HAP-1 (cell line): ENCODE results near the gene ADGRG3.

Experiments
- DNase-seq, 2 experiments: peaks; one replicate each; pipeline ENCODE4 v3.0.0-alpha.2; 2016 to 2020; ENCODE audit warnings: low spot score in 2 of 2
- H3K27me3 ChIP-seq: fragments of 250-450 bp; sonication (Bioruptor Pico); 2 replicates; pipeline ENCODE4 v1.5.1; 2020; ENCODE audit warnings: low read depth, mild to moderate bottlenecking, moderate library complexity
- H3K36me3 ChIP-seq: fragments of 250-450 bp; sonication (Bioruptor Pico); replicated peaks from 2 replicates; pipeline ENCODE4 v1.5.1; 2020; ENCODE audit warnings: mild to moderate bottlenecking
- H3K4me1 ChIP-seq: fragments of 250-450 bp; sonication (Bioruptor Pico); 2 replicates; pipeline ENCODE4 v1.5.1; 2020; ENCODE audit warnings: mild to moderate bottlenecking
- H3K4me3 ChIP-seq: fragments of 250-450 bp; sonication (Bioruptor Pico); 2 replicates; pipeline ENCODE4 v1.5.1; 2020; ENCODE audit warnings: mild to moderate bottlenecking, moderate library complexity
- H3K9me3 ChIP-seq: fragments of 250-450 bp; sonication (Bioruptor Pico); 2 replicates; pipeline ENCODE4 v1.5.1; 2020; ENCODE audit warnings: mild to moderate bottlenecking, moderate library complexity
- in situ Hi-C: fragments of 300-500 bp; cut with MboI; formaldehyde crosslinking; loops from 3 replicates; pipeline ENCODE4 v1.14.3; 2020; ENCODE audit warnings: low sequenced_read_pairs, inconsistent platforms, mixed read lengths

Gene ADGRG3, protein sequence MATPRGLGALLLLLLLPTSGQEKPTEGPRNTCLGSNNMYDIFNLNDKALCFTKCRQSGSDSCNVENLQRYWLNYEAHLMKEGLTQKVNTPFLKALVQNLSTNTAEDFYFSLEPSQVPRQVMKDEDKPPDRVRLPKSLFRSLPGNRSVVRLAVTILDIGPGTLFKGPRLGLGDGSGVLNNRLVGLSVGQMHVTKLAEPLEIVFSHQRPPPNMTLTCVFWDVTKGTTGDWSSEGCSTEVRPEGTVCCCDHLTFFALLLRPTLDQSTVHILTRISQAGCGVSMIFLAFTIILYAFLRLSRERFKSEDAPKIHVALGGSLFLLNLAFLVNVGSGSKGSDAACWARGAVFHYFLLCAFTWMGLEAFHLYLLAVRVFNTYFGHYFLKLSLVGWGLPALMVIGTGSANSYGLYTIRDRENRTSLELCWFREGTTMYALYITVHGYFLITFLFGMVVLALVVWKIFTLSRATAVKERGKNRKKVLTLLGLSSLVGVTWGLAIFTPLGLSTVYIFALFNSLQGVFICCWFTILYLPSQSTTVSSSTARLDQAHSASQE

DNA sequence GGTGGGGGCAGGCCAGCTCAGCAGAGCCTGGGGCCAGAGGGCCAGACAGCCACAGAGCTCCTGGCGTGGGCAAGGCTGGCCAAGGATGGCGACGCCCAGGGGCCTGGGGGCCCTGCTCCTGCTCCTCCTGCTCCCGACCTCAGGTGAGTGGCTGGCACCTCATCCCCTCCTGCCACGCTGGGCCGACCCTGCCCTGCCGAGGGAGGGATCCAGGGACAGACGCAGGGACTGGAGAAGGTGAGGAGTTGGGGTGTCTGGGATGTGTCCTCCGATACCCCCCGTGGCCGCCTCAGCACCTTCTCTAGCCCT is at the start of gene ADGRG3:
ADGRG3 (plus strand) TSS at position 44 of the 309 bp plus-strand sequence; CDS start at position 86, 42 bp downstream.
- no peak for DNase-seq
- Histone ChIP-seq H3K36me3 (no peaks in the 10 kb centered on the region), H3K4me1 (no peaks in the 10 kb centered on the region), H3K27me3 (0 out of 2 replicates have a peak, but pooled peaks cover 6% of the 10 kb centered on the region), H3K9me3 (no peaks in the 10 kb centered on the region), H3K4me3 (no peak within 1 kb of the TSS)
- in situ Hi-C loops = no loop called here

DNA sequence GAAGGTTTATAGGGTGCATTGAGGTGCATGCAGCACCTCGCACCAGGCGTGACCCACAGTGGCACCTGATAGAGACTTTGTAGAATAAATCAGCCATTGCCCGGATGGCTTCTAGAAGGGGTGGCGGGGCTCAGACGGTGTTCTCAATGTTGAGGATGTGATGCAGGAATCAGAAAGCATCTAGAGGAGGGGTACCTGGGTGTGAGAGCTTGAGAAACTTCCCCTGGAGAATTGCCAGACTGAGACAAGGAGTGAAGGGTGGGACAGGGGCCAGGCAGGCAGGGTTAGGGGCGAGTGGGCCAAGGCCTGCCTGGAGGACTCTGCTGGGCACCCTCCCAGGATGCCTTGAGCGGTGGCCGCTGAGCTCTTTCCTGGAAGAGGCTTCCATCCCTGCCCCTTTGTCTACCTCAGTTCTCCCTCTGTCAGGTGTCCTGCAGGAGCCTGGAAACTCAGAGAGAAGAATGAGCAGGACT is 48.9 kb upstream of the ADGRG3 start:
- H3K4me1 ChIP-seq = no peaks in the 10 kb centered on the region
- no peak overlapping the region for H3K4me3 ChIP-seq
- in situ Hi-C loops = no loop called here
- H3K27me3 ChIP-seq = no peaks in the 10 kb centered on the region
- no peak for DNase-seq
- H3K36me3 ChIP-seq = no peaks in the 10 kb centered on the region
- H3K9me3 ChIP-seq = no peaks in the 10 kb centered on the region

DNA sequence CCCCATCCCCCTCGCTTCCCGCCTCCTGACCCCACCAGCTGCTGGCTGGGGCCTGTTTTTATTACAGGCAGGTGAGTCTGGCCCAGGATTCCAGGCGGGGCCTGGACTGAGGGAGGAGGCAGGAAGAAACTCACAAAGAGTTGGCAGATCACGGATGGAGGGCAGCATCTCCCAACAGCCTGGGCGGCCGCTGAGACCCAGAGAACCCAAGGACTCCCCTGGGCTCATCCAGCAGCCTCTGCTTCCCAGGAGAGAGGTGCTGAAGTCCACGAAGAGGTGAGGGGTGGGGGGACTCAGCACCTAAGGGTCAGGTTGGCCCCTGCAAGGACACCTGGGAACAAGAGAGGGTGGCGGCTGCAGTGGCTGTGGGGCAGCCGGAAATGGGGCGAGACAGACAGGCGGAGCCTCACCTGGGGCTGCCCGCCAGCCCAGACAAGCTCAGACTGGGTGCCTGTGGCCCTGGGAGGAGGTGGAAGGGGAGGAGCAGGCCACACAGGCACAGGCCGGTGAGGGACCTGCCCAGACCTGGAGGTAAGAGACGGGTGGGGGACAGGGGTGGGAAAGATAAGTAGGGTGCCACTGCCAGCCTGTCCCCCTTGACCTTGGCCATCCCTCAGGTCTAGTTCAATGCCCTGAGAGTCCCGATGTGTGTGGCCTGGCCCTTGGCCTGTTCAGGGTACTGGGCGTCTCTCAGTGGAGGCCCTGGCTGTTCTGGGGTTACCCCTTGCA is 48.3 kb upstream of the ADGRG3 start:
- no peaks in the 10 kb centered on the region for H3K27me3 ChIP-seq
- in situ Hi-C loops = no loop called here
- H3K9me3 ChIP-seq = no peaks in the 10 kb centered on the region
- DNase-seq = no peak
- H3K4me3 ChIP-seq = no peak overlapping the region
- H3K4me1 ChIP-seq = no peaks in the 10 kb centered on the region
- no peaks in the 10 kb centered on the region for H3K36me3 ChIP-seq

DNA sequence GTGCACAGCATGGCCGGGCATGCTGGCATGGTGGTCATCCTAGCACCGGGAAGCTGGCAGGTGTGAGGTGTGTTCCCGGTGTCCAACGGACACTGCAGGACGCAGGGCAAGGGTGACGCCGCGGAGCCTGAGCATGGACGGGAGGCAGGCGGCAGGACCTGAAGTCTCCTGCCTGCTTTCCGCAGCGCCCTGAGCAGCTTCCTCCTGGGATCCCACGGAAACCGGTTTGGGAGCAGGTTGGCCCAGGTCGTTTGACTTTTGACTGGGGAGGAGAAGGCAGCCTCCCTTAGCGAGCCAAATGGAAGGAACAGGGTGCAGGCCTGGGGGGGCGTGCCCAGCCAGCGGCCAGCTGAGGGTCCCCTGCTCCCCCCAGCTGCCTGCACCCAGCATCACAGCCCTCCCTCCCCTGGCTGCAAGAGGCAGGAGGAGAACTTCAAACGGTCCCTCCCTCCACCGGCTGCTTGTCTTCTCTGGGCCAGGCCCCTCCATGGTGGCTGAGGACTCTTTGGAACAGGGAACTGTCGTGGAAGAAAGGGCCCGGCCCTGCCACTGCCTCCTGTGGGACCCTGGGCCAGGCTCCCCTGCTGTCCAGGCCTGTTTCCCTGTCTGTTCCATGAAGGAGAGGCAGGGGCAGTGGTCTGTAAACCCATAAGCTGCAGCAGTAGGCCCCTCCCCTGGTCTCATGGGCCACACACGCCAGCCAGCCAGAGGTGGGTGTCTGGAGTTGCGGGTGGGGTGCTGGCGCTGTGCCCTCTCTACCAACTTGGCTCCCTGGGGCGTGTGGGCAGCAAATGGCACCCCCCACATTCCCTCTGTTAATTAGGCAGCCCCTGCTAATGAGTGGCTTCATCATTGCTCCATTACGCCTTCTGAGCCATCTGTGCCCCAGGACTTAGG is 47.5 kb upstream of the ADGRG3 start:
- no peak for DNase-seq
- H3K9me3 ChIP-seq = no peaks in the 10 kb centered on the region
- no peak overlapping the region for H3K4me3 ChIP-seq
- H3K27me3 ChIP-seq = no peaks in the 10 kb centered on the region
- no peaks in the 10 kb centered on the region for H3K4me1 ChIP-seq
- in situ Hi-C loops = no loop called here
- no peaks in the 10 kb centered on the region for H3K36me3 ChIP-seq

DNA sequence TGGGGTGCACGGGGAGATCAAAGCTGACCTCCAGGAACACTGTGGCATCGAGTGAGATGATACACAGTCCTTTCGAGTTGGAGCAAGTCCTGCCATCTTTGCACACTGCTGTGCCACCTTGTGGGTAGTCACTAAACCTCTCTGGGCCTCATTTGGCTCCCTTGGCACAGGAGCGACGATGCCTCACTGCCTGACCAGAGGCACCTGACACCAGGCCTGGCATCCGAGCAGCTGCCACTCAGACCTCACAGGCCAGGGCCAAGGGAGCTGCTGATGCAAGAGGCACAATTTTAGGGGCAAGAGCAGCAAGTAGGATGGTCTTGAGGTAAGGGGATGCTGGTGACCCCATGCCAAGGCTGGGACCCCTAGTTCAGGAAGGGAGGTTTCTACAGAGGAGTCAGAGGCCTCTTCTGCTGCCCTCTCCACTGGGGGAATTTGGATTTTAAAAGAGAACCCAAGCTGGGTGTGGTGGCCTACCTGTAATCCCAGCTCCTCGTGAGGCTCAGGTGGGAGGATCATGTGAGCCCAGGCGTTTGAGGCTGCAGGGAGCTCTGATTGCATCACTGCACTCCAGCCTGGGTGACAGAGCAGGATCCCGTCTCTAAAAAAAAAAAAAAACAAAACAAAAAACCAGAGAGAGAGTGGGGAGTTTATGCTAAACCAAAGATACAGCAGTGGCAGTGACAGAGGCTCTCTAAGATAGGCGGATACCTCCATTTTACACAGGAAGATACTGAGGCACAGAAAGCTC is 46.4 kb upstream of the ADGRG3 start:
- in situ Hi-C loops = no loop called here
- H3K4me3 ChIP-seq = no peak overlapping the region
- H3K4me1 ChIP-seq = no peaks in the 10 kb centered on the region
- H3K9me3 ChIP-seq = no peaks in the 10 kb centered on the region
- no peaks in the 10 kb centered on the region for H3K36me3 ChIP-seq
- no peak for DNase-seq
- H3K27me3 ChIP-seq = no peaks in the 10 kb centered on the region

DNA sequence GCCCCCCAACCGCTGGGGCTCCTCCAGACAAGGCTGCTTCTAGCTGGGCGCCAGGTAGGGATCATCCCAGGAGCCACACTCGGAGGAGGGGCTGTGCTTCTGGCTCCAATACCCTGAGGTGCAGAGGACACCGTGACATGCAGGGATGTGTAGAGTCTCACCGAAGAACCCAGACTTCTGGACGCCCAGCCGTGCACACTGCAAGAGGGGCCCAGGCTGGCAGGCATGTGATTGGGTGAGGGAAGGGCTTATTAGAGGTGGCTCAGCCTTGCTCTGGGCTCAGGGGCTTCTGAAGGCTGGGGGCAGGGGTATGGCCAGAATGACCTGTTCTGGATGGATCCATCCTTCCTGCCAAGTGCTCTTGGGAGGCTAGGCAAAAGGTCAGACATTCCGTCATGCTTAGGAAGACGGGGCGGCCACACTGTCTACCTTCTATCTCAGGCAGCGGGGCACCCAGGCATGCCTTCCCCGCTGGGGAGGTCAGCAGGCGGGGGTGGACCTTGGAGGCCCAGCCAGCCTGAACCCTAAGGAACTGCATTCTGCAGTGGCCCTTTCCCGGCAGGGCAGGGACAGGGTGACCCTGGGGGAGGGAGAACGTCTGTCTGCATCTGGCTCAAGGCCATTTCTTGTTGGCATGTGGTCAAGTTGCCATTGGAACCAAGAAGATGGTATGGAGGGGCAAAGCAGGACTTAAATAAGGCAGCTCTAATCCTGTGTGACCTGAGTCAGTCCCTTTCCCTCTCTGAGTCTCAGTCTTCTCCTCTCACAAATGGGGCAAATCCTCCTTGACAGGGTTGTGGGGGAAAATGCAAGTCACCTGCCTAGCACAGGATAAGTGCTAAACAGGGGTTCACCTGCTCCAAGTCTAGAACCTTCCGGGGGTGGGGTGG is 45.5 kb upstream of the ADGRG3 start:
- Histone ChIP-seq H3K27me3 (no peaks in the 10 kb centered on the region), H3K9me3 (no peaks in the 10 kb centered on the region), H3K4me1 (no peaks in the 10 kb centered on the region), H3K36me3 (no peaks in the 10 kb centered on the region), H3K4me3 (no peak overlapping the region)
- in situ Hi-C loops = no loop called here
- DNase-seq = no peak

DNA sequence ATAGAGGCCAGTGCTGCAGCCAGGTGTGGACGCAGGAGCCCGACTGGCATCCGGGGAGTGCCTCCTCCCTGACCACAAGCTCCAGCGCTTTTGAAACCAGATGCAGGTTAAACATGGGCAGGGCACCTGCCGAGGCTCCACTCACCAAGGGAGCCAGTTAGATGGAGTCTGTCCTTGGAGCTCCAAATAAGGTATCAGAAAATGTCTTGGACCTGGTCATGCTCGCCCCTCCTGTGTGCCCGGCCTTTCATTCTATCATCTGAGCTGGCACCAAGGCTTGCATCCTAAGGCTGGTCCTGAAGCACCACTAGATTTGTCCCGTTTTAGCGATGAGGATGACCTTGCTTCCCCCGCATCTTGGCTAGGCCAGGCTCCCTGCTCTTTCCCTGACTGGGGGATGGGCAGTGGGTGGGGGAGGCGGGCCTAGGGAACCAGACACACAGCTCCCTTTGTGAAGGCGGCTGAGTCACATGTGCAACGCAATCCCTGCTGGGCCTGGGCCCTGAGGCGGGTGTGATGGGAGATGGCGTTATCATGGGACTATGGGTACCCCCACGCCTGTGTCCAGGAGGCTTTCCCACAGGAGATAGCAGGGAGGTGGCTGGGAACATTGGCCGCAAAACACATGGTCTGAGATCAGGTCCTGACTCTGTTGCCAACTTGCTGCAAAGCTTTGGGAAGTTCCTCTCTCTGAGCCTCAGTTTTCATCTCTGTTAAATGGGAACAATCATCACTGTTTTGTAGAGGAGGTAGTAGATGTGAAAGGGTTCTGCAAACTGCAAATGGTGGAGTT is 44.7 kb upstream of the ADGRG3 start:
- Histone ChIP-seq H3K27me3 (no peaks in the 10 kb centered on the region), H3K9me3 (no peaks in the 10 kb centered on the region), H3K36me3 (no peaks in the 10 kb centered on the region), H3K4me1 (no peaks in the 10 kb centered on the region), H3K4me3 (no peak overlapping the region)
- peak in 1 of 2 experiments; percentile 34 for DNase-seq
- in situ Hi-C loops = no loop called here

DNA sequence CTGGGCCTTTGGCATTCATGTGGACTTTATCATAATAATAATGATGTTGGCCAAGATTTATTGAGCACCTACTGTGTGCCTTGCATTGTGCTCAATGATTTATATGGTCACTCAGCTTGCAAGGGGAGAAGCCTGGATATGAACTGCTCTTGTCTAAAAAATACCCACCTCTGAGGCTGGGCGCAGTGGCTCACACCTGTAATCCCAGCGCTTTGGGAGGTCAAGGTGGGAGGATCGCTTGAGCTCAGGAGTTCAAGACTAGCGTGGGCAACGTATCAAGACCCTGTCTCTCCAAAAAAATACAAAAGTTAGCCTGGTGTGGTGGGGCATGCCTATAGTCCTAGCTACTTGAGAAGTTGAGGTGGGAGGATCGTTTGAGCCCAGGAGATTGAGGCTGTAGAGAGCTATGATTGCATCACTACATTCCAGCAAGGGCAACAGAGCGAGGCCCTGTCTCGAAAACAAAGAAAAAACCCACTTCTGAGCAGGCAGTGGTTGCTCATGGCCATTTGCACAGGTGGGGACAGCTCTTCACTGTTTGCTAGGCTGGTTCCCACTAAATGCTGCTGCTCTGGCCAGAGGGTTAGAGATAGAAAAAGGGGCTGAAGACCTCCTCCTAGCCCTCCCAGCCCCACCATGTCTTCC is 43.9 kb upstream of the ADGRG3 start:
- Histone ChIP-seq H3K4me3 (no peak overlapping the region), H3K36me3 (no peaks in the 10 kb centered on the region), H3K27me3 (no peaks in the 10 kb centered on the region), H3K4me1 (no peaks in the 10 kb centered on the region), H3K9me3 (no peaks in the 10 kb centered on the region)
- DNase-seq = no peak
- in situ Hi-C loops = no loop called here

DNA sequence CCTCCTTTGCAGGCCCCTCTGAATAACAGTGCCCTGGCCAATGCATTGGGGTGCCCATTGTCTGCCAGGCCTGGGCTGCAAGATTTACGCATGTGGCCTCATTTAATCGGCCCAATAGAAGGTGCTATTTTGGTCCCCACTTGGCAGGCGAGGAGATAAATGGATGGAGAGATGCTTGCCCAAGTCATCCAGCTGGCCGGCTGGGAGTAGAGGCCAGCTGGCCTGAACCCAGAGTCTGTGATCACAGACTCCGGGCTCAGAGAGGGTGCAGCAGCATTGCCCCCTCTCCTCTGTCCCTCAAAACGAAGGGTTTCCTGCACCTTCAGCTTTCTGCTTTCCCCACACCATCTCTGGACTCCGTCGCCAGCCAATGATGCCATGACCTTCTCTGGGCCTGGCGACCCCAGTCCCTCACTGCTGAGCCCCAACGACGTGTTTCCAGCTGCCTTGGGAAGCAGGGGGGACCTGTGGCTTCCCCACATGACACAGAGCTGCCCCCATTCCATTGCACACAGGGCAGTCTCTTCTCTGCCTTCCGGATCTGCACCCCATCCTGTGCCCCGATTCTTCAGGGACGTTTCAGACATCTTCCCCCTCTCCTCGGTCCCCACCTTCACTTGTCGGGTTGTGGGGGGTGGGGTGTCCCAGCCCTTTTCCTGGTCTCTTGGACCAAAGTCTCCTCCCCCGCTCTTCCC is 43.2 kb upstream of the ADGRG3 start:
- H3K9me3 ChIP-seq = no peaks in the 10 kb centered on the region

DNA sequence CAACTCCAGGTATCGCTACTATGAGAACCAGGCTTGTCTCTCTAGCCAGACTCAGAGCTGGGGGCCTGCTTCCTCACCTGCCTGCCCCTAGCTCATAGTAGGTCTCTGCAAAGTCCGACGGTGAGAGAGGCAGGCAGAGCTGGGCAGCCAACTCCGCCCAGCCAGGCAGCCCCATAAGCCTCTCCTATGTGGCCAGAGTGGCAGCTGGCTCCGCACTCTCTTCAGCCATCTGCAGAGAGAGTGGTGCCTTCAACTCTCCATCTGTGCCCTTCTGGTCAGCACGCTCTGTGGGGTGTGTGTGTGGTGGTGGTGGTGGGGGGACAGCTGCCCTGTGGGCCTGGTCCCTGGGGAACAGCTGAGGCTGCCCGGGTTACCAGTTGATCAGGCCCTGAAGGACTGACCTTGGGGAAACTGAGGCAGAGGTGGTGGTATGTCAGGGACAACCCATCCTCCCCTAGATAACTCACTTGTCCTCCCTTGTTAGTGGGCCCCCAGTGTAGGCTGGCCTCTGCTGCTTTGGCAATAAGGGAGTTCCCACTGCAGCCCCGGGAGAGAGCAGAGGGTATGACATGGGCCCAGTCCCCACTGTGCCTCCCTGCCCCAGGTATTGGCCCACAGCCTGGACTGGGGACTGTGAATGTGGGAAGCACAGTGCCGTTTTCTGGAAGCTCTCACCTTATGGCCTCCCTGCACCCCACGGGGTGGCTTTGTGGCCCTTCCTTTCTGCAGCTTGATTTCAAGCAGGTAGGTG is 41.5 kb upstream of the ADGRG3 start:
- Histone ChIP-seq H3K9me3 (no peaks in the 10 kb centered on the region), H3K4me3 (no peak overlapping the region), H3K4me1 (no peaks in the 10 kb centered on the region), H3K36me3 (no peaks in the 10 kb centered on the region), H3K27me3 (no peaks in the 10 kb centered on the region)
- in situ Hi-C loops = no loop called here
- no peak for DNase-seq

More for the DNA sequence above, 43.2 kb upstream of the ADGRG3 start:
- DNase-seq = no peak
- H3K4me3 ChIP-seq = no peak overlapping the region
- no peaks in the 10 kb centered on the region for H3K27me3 ChIP-seq
- in situ Hi-C loops = no loop called here
- H3K4me1 ChIP-seq = no peaks in the 10 kb centered on the region
- H3K36me3 ChIP-seq = no peaks in the 10 kb centered on the region
